T-helper 2 cell (primary cell): ENCODE data around the gene UHRF2.
A peak's percentile ranks its signal among the peaks of the same experiment; 100 is the strongest.
"Not testable (repeated sequence)": the region's sequence is repeated elsewhere in the genome, so short reads cannot be mapped to it uniquely, and the experiment has no call there.

Source experiments
- DNase-seq, 5 experiments: peaks; one replicate each; pipeline versions ENCODE4 v3.0.0 to v3.0.0-alpha.2; 2012 to 2022
- total RNA-seq, 2 donors: gene quantifications; one replicate each; lab custom pipeline; 2026; lab: John Stamatoyannopoulos, UW

The UHRF2 gene, protein sequence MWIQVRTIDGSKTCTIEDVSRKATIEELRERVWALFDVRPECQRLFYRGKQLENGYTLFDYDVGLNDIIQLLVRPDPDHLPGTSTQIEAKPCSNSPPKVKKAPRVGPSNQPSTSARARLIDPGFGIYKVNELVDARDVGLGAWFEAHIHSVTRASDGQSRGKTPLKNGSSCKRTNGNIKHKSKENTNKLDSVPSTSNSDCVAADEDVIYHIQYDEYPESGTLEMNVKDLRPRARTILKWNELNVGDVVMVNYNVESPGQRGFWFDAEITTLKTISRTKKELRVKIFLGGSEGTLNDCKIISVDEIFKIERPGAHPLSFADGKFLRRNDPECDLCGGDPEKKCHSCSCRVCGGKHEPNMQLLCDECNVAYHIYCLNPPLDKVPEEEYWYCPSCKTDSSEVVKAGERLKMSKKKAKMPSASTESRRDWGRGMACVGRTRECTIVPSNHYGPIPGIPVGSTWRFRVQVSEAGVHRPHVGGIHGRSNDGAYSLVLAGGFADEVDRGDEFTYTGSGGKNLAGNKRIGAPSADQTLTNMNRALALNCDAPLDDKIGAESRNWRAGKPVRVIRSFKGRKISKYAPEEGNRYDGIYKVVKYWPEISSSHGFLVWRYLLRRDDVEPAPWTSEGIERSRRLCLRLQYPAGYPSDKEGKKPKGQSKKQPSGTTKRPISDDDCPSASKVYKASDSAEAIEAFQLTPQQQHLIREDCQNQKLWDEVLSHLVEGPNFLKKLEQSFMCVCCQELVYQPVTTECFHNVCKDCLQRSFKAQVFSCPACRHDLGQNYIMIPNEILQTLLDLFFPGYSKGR
- 256 to 336 reads per million in 2 donors for total RNA-seq

DNA sequence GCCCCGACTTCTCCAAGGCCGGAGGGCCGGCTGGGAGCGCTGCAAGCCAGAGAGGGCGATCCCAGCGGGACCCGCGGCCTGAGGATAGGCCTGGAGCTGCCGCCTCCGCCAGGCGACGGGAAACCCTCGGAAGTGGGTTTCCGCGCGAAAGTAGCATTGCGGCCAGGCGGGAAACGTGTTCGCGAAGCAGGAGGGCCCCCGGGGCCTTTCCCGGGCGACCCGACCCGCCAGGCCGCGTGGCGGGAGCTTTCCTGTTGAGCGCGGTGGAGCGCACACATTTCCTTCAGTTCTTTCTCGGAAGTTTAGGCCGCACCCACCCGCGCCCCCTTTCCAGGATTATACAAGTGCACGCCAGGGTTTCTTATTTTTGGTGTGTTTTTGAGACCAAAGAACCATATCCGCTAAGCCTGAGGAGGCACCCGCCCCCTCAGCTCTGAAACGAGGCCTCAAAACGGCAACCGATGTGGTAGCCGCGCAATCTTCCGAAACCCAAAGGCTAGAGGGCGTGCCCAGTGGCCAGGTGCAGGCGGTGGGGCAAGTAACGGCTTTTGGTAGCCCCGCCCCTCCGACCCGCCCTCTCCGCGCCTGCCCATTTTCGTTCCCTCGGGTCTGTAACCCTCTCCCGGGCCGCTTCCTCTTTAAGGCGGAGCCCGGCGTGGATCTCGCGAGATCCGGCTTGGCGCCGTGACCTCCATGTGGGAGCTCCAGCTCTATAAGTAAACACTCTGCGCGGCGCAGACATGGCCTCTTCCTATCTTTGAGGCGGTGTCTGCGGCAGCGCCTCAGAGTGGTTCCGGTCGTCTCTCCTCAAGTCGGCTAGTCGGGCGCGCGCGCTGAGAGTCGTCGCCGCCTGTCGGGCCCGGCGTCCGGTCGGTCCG is at the start of gene UHRF2:
UHRF2 (plus strand) TSS at position 713 of the 878 bp plus-strand sequence. CDS start 292 bp downstream, outside the sequence.
- DNase-seq: peak; percentile 96 to 99 (median 99)

DNA sequence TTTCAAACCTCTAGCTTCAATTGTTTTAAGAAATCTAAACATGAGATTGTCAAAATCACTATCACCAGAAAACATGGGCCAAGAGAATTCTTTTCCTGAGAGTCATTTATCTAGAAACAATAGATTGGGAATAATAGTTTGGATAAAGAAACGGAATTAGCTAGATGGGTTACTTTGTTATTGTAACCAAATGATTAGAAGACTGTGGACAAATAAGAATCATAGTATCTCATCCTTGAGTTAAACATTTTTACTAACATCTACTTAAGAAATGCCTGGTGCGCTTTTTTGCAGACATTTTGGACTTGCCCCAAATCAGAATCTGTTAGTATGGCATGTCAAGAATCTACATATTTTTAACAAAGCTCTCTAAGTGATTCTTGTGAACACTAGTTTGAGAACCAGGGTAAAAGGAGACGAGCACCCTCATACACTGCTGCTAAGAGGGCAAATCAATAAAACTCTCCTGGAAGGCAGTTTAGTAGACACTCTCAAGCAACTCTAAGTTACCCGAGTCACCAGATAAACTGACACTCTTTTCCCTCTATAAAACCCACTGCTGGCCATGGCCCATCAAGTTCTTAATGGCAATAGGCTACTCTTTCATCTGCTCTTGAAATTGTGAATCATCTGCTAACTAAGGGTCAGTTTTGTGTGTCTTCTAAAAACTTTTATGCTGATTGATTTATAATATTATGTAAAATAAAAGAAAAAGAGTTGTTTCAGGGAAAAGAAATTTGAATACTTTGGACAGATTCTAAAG is 45.7 kb upstream of the UHRF2 start:
- DNase-seq: no peak

DNA sequence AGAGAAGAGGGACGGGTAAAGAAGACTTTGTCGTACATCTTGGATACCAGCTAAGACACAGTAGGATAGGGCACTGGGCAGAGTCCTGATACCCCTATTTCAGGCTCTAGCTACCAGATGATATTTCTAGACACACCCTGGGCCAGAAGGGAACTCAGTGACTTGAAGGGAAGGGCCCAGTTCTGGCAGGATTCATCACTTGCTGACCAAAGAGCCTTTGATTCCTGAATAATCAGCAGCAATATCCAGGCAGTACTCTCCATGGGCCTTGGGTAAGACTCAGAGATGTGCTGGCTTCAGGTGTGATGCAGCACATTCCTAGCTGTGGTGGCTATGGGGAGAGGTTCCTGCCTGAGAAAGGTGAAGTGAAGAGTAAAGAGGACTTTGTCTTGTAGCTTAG is 44.2 kb upstream of the UHRF2 start:
- DNase-seq: no peak

DNA sequence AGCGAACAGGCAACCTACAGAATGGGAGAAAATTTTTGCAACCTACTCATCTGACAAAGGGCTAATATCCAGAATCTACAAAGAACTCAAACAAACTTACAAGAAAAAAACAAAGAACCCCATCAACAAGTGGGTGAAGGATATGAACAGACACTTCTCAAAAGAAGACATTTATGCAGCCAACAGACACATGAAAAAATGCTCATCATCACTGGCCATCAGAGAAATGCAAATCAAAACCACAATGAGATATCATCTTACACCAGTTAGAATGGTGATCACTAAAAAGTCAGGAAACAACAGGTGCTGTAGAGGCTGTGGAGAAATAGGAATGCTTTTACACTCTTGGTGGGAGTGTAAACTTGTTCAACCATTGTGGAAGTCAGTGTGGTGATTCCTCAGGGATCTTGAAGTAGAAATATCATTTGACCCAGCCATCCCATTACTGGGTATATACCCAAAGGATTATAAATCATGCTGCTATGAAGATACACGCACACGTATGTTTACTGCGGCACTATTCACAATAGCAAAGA is 31.5 kb upstream of the UHRF2 start:
- DNase-seq: not testable (repeated sequence)

DNA sequence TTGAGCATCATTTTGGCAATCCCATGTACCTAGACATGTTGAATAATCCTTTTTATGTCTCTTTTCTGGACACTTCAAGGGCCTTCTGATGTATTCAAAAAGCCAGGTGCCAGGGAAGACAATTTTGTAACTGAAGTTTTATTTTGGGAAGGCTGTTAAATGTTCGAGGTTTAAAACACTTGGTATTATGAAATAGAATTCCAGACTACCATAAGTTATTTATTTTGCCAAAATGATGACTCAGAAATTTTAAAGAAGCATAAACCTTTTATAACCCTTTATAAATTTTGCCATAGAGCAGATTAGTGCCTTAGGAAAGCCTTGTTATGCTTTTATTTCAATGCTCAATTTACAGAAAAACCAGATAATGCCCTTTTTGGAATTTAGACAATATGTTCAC is 30.3 kb upstream of the UHRF2 start:
- no peak for DNase-seq

DNA sequence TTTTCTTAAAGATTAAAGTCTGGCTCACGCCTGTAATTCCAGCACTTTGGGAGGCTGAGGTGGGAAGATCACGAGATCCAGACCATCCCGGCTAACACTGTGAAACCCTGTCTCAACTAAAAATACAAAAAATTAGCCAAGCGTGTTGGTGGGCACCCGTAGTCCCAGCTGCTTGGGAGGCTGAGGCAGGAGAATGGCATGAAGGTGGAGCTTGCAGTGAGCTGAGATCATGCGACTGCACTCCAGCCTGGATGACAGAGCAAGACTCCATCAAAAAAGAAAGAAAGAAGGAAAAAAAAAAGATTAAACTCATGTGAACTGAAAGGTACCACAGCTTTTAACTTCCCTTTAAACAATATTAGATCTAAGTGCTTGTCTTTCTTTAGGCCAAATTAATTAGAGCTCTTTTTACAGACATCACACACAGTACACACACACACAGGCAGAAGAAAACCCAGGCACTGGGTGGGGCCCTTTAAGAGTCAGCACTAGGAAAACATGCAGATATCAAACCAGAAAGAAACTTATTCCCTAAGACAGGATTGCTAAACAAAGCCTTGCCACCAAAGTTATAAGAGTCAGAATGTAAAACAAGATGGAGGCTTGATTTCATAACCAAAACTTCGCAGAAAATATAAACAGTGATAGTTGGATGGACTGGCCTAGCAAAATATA is 29.3 kb upstream of the UHRF2 start:
- DNase-seq: no peak

DNA sequence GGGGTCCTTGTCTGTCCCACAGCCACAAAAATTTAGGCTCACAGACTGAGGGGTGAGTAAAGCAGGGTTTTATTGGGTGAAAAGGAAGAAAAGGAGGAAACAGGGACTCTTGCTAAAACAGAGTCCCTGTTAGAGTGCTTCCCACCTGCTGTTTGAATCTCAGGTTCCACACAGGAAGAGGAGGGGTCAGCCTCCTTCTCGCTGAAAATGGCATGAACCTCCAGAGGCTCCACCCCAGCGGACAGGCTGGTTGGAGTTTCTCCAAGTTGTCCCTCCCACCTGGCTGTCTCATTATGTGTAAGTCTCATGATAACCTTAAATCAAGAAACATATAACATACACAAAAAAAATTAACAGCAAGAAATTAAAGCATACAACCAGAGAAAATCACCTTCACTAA is 28.3 kb upstream of the UHRF2 start:
- DNase-seq: no peak

DNA sequence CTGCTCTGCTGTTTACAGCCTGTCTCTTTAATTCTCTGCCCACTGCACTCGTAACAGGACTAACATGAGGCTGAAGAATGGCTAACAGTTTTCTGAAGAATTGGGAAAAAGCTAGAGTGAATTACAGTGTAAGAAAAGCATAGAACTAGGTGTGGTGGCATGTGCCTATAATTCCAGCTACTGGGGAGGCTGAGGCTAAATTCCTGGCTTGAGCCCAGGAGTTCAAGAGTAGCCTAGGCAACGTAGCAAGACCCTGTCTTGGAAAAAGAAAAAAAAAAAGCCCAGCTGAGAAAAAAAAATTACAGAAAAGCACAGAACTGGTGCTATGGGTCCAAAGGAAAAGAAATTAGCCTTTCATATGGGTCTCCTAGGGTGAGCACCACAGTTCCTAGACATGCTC is 13.9 kb upstream of the UHRF2 start:
- DNase-seq: no peak

DNA sequence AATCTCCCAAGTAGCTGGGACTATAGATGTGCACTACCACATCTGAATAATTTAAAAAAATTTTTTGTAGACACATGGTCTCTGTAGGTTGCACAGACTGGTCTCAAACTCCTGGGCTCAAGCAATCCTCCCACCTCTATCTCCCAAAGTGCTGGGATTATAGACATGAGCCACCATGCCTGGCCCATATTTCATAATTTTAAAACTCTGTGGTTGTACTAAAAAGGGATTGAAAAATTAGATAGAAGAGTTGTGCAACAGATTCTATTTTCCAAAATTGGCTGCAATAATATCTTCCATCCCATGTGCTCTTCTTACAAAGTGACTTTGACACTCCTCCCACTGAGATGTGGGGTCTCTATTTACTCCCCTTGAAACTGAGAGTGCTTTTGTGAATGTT is 7.6 kb upstream of the UHRF2 start:
- DNase-seq: no peak

DNA sequence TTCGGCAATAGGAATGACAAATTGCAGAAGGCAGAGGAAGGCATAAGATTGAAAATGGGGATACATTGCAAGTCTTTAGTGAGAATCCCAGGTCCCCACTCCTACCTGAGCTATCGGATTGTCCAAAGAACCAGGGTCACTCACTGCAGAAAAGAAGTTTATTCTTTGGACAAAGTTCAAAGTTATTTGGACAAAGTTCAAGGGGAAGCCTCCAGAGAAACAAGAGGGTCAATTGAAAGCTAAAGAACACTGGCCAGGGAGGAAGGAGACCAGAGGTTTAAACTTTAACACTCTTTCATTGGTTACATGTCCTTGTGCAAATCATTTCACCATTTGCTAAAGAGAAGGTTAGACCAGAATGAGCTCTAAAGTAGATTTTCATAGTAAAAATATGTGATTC is 5.2 kb upstream of the UHRF2 start:
- no peak for DNase-seq

DNA sequence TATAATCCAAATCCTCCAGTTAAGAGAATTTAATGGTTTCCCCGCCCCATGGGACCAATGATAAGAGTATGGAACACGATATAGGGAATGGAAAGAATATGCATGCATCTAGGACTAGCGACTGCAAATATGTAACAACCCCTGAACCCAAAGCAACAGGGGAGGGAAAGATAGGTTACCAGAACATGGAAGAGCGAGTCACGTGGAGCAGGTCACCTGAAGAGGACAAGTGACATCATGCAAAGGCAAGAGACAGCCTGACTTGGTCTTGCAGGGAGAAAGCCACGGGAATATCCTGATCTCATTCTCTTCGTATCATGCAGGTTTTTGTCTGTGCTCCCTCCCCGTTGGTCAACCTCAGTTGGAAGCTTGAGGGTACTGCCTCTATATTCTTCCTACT is 4.7 kb upstream of the UHRF2 start:
- DNase-seq: no peak

DNA sequence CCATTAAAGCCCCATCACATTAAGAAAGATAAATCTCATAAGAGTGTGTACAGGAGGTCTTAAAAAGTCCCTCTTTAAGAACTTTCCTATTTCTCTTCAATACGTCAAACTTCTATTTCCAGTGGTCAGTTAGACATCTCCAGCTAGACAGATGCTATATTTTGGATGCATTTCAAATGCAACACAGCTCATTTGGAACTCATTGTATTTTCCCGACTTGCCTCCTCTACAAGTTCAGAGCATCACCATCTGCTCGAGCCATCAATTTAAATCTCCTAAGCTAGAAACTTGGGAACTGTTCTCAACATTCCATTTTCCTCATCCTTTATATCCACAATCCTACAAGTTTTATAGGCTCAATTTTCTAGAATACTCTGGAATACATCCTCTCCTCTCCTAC is 3.2 kb upstream of the UHRF2 start:
- no peak for DNase-seq

DNA sequence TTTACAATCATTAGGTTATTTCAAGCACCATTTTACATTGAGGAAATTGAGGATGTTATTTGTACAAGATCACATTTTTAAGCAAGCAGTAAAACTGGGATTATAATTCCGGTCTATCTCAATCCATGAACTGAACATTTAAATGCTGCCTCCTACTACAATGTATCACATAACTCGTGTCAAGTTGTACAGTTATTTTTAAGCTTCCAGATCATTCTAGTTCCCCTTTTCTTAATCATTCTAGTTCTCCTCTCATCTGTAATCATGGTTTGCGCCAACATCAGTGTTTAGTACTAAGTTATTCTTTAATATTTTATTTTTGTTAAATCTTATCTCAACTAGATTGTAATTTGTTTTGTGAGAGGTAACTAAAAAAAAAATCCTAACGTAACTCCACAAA is 2.4 kb upstream of the UHRF2 start:
- no peak for DNase-seq

DNA sequence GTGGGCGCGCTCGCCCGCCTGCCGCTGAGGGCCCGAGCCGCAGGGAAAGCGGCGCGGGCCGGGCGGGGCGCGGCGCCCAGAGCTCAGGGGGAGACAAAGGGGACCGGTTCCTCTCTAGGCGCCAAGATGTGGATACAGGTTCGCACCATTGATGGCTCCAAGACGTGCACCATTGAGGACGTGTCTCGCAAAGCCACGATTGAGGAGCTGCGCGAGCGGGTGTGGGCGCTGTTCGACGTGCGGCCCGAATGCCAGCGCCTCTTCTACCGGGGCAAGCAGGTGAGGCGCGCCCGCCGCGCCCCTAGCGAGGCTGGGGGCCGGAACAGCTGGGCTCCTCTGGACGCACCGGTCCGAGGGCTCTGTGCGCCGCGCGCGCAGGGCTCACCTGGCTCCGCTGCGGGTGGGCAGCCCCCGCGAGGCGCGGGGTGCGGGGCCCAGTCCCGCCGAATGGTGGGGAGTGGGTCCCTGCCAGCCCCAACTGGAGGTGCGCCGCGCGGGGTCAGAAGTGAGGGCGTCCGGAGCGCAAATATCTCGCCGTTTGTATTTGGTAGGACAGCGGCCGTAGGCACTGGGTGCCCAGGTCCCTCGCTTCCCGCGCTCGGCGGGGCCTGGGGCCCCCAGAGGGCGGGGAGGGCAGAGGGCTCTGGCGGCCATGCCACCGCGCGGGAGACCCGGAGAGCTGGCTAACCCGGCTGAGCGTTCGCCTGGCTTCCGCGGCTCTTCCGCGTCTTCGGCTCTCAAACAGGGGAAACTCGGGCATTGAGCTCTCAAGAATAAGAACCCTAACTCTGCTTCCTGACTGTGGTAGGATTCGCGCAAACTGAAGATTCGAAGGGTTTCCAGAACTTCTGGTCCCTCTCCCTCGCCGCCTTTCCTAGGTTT is 607 bp downstream of the UHRF2 start:
- DNase-seq: peak; percentile 9 to 60 (median 21)

DNA sequence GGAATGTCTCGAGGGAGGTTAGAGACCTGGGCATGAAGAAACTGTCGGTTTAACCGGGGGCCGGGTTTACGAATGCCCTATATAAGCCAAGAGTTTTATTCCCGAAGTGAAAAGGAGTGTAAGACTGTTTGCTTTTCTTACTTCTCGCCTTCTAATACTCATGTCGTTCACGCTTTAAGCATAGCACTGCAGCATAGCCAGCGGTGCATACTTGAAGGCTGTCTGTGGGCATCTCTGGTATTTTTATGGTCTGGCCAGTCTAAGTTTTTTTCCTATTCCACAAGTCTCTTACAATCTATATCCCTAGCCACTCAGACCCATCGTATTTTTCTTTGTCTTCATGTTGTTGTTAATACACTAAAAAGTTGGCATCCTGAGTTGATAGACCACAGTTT is 1.2 kb downstream of the UHRF2 start:
- DNase-seq: peak in 1 of 5 experiments; percentile 37

DNA sequence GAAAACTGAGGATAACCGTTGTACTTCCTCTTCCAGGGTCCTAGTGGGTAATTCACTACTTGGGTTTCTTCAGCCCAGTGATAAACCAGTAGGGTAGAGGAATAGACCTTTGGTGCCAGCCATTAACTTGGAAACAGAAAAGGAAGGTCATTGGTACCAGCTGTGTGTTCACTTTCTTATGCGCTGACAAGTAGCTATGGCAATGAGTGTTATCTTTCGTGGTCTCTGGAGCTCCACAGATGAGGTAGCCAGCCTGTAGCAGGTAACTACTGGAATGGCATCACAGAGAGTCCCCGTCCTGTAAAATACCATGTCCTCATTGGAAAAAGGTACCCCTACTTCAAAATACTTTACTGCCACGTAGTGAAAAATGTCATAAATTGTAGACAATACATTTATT is 2.3 kb downstream of the UHRF2 start:
- peak in 1 of 5 experiments; percentile 71 for DNase-seq

DNA sequence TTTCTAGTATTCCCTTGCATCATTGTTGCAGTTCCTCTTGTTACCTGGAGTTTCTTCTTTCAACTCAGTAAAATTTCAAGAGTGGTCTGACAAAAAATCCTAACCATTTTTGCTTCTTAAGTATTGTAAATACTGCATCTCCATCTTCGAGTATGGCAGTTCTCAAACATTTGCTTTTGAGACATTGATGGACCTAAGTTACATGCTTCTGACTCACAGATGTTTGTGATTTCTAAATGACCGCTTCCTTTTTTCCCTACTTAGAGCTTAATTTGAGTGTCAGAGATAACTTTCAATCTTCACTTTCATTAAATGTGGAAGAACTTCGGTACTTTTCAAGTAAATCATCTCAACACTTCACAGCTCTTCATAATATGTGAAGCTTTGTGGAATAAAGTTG is 4.2 kb downstream of the UHRF2 start:
- DNase-seq: no peak

DNA sequence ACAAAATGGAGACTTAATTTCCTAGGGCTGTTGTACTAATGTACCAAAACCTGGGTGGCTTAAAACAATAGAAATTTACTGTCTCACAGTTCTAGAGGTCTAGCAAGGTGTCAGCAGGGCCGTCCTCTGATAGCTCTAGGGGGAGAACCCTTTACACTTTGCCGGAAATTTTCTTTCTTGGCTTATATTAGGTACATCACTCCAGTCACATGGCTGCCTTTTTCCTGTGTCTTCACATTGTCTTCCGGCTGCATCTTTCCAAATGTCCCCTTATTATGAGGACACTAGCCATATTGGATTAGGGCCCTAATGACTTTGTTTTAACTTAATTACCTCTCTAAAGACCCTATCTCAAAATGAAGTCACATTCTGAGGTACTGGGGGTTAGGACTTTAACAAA is 5.8 kb downstream of the UHRF2 start:
- no peak for DNase-seq

DNA sequence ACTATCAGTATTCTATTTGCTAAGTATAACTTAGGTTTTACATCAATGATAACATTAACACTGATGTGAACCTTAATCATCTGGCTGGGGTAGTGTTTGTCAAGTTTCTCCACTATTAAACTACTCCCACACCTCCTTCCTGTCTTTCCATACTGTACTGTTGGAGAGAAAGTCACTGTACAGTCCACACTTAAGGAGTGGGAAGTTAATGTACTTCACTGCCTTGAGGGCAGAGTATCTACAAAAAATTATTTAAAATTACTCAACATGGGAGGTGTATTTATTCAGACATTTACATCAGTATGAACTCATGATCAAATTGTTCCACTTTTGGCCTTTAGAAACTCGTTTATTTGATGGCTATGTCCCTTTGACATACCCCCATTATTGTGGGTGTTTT is 11.9 kb downstream of the UHRF2 start:
- no peak for DNase-seq

DNA sequence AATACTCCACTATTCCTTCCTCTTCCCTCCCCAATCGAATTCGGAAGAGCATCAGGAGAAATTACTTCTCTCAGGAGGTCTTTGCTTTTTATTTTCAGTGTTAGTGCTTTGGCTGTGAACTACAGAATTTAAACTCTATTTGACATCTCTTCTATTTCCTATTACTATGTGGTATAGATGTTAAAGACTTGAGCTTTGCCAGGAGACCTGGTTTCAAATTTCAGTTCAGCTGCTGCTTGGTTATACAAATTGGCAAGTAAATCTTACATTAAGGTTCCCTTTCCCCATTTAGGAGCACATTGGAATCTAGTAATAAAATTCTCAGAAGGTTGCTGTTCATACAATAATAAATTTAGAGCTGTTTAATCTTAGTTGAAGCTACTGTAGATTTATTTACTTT is 13.1 kb downstream of the UHRF2 start:
- DNase-seq: no peak
